Choroid plexus epithelial cell (primary cell): ENCODE measurements around the gene COMMD7.
"Not testable (repeated sequence)": the region's sequence is repeated elsewhere in the genome, so short reads cannot be mapped to it uniquely, and the experiment has no call there.

Experiments
- DNase-seq: peaks from one replicate; pipeline ENCODE4 v3.0.0-alpha.2; 2010; ENCODE audit warnings: low read depth
- H3K4me3 ChIP-seq: 2 replicates; pipeline ENCODE4 v1.5.1; 2011; ENCODE audit warnings: low read depth, mild to moderate bottlenecking, control low read depth, low read length, moderate library complexity
- CTCF ChIP-seq: conservative IDR thresholded peaks from 2 replicates; pipeline ENCODE4 v1.5.1; 2011; ENCODE audit warnings: low read depth, mild to moderate bottlenecking, control low read depth, inconsistent platforms, low read length, moderate library complexity

COMMD7 gene

GRCh38 chr20:32709632-32710121, 33.6 kb downstream of the COMMD7 start:
- no peak overlapping the region for H3K4me3 ChIP-seq
- peak; percentile 55 for DNase-seq
- no peak for TF ChIP-seq CTCF

GRCh38 chr20:32709029-32709631, 34.1 kb downstream of the COMMD7 start:
- not testable (repeated sequence) for DNase-seq, H3K4me3 ChIP-seq

GRCh38 chr20:32707691-32708581, 35.3 kb downstream of the COMMD7 start:
- DNase-seq: peak; percentile 21
- no peak for TF ChIP-seq CTCF
- no peak overlapping the region for H3K4me3 ChIP-seq

GRCh38 chr20:32706486-32706885, 36.8 kb downstream of the COMMD7 start:
- H3K4me3 ChIP-seq: no peak overlapping the region
- DNase-seq: no peak
- no peak for TF ChIP-seq CTCF

- DNase-seq: no peak
- TF ChIP-seq CTCF: no peak
- H3K4me3 ChIP-seq: no peak overlapping the region
Observed at GRCh38 chr20:32702706-32703425, 40.4 kb downstream of the COMMD7 start.

GRCh38 chr20:32697608-32698007, 45.7 kb downstream of the COMMD7 start:
- DNase-seq: no peak
- no peak overlapping the region for H3K4me3 ChIP-seq
- TF ChIP-seq CTCF: no peak

GRCh38 chr20:32695089-32695488, 48.2 kb downstream of the COMMD7 start:
- no peak for DNase-seq
- H3K4me3 ChIP-seq: no peak overlapping the region
- no peak for TF ChIP-seq CTCF

- not testable (repeated sequence) for H3K4me3 ChIP-seq, DNase-seq
Observed at GRCh38 chr20:32688966-32689365, 54.3 kb downstream of the COMMD7 start.
